H9 (cell line): Measurements from ENCODE around the gene DHCR7. TPM values are rescaled to one million over a fixed set of nuclear protein-coding genes. Genes with fewer than 3 reads are reported as not detected.

Source experiments
- DNase-seq: peaks from one replicate; pipeline ENCODE4 v3.0.0-alpha.2; 2017
- H2AFZ ChIP-seq: one replicate; pipeline ENCODE4 v1.6.1; 2013; ENCODE audit warnings: mild to moderate bottlenecking, low read length, control low read depth, moderate library complexity
- H2AK5ac ChIP-seq: 2 replicates; pipeline ENCODE4 v1.6.1; 2013; ENCODE audit warnings: low read length, control low read depth, mixed read lengths; ENCODE audit not compliant: insufficient read length
- H2BK120ac ChIP-seq: one replicate; pipeline ENCODE4 v1.6.1; 2013; ENCODE audit warnings: low read depth, mild to moderate bottlenecking, low read length, control low read depth, inconsistent platforms; ENCODE audit not compliant: poor library complexity, severe bottlenecking
- H2BK12ac ChIP-seq: 2 replicates; pipeline ENCODE4 v1.6.1; 2013; ENCODE audit warnings: low read length, control low read depth, mixed read lengths, low read depth; ENCODE audit not compliant: insufficient read length
- H2BK15ac ChIP-seq: 2 replicates; pipeline ENCODE4 v1.6.1; 2013; ENCODE audit warnings: low read depth, low read length, control low read depth
- H2BK20ac ChIP-seq: one replicate; pipeline ENCODE4 v1.6.1; 2013; ENCODE audit warnings: low read depth, mild to moderate bottlenecking, low read length, control low read depth, inconsistent platforms; ENCODE audit not compliant: poor library complexity, severe bottlenecking
- H2BK5ac ChIP-seq: 2 replicates; pipeline ENCODE4 v1.6.1; 2013; ENCODE audit warnings: low read length, control low read depth, mixed read lengths; ENCODE audit not compliant: insufficient read length
- H3K14ac ChIP-seq: 2 replicates; pipeline ENCODE4 v1.6.1; 2013; ENCODE audit warnings: low read length, control low read depth; ENCODE audit not compliant: insufficient read depth
- H3K18ac ChIP-seq: 2 replicates; pipeline ENCODE4 v1.6.1; 2013; ENCODE audit warnings: low read depth, mild to moderate bottlenecking, mixed read lengths, low read length, control low read depth; ENCODE audit not compliant: insufficient read length
- H3K23ac ChIP-seq: 2 replicates; pipeline ENCODE4 v1.6.1; 2013; ENCODE audit warnings: low read length, control low read depth, mixed read lengths, low read depth; ENCODE audit not compliant: insufficient read length
- H3K23me2 ChIP-seq: 2 replicates; pipeline ENCODE4 v1.6.1; 2013; ENCODE audit warnings: low read depth, mild to moderate bottlenecking, mixed read lengths, low read length, control low read depth; ENCODE audit not compliant: insufficient read length, poor library complexity, severe bottlenecking
- H3K27ac ChIP-seq: 2 replicates; pipeline ENCODE4 v1.5.1; 2013; ENCODE audit warnings: low read length, control low read depth, mixed read lengths, low read depth; ENCODE audit not compliant: insufficient read length
- H3K27me3 ChIP-seq: 2 replicates; pipeline ENCODE4 v1.6.1; 2013; ENCODE audit warnings: low read length, control low read depth, inconsistent platforms; ENCODE audit not compliant: insufficient read depth
- H3K4ac ChIP-seq: 2 replicates; pipeline ENCODE4 v1.6.1; 2013; ENCODE audit warnings: low read depth, mild to moderate bottlenecking, control low read depth, inconsistent platforms, low read length, moderate library complexity
- H3K4me1 ChIP-seq: 2 replicates; pipeline ENCODE4 v1.6.1; 2013; ENCODE audit warnings: low read length, control low read depth, inconsistent platforms; ENCODE audit not compliant: insufficient read depth
- H3K4me2 ChIP-seq: 2 replicates; pipeline ENCODE4 v1.6.1; 2013; ENCODE audit warnings: low read length, control low read depth, mixed read lengths; ENCODE audit not compliant: insufficient read length, insufficient read depth
- H3K56ac ChIP-seq: 2 replicates; pipeline ENCODE4 v1.6.1; 2013; ENCODE audit warnings: low read depth, mild to moderate bottlenecking, mixed read lengths, low read length, control low read depth; ENCODE audit not compliant: insufficient read length
- H3K79me1 ChIP-seq: 2 replicates; pipeline ENCODE4 v1.6.1; 2013; ENCODE audit warnings: low read depth, mild to moderate bottlenecking, moderate library complexity, low read length, control low read depth, inconsistent platforms; ENCODE audit not compliant: insufficient read depth, poor library complexity, severe bottlenecking
- H3K79me2 ChIP-seq: 2 replicates; pipeline ENCODE4 v1.6.1; 2013; ENCODE audit warnings: low read length, control low read depth, inconsistent platforms; ENCODE audit not compliant: insufficient read depth
- H3K9ac ChIP-seq: 2 replicates; pipeline ENCODE4 v1.6.1; 2013; ENCODE audit warnings: low read length, control low read depth, mixed read lengths; ENCODE audit not compliant: insufficient read length; ENCODE audit errors: extremely low read depth
- H3K9me3 ChIP-seq: one replicate; pipeline ENCODE4 v1.6.1; 2013; ENCODE audit warnings: low read depth, low read length, inconsistent platforms; ENCODE audit not compliant: control insufficient read depth
- H3T11ph ChIP-seq: one replicate; pipeline ENCODE4 v1.6.1; 2013; ENCODE audit warnings: mild to moderate bottlenecking, low read length, control low read depth, inconsistent platforms
- H4K20me1 ChIP-seq: one replicate; pipeline ENCODE4 v1.6.1; 2013; ENCODE audit not compliant: control insufficient read depth, insufficient read length, insufficient read depth
- H4K5ac ChIP-seq: 2 replicates; pipeline ENCODE4 v1.6.1; 2013; ENCODE audit warnings: low read depth, mild to moderate bottlenecking, mixed read lengths, low read length, control low read depth; ENCODE audit not compliant: insufficient read length
- H4K8ac ChIP-seq: replicated peaks from 2 replicates; pipeline ENCODE4 v1.6.1; 2013; ENCODE audit warnings: low read length, control low read depth, mixed read lengths, low read depth; ENCODE audit not compliant: insufficient read length
- H4K91ac ChIP-seq: 2 replicates; pipeline ENCODE4 v1.6.1; 2013; ENCODE audit warnings: low read depth, mild to moderate bottlenecking, moderate library complexity, mixed read lengths, low read length, control low read depth; ENCODE audit not compliant: insufficient read length
- H3K27ac Mint-ChIP-seq, 3 experiments: 2 replicates in 2 of 3; 3 replicates in 1 of 3; pipeline ENCODE4 v1.8.0; 2020 to 2021; ENCODE audit warnings: mixed read lengths in 3 of 3, mild to moderate bottlenecking in 1 of 3, moderate library complexity in 1 of 3
- H3K27me3 Mint-ChIP-seq: 2 replicates; pipeline ENCODE4 v1.8.0; 2021; ENCODE audit warnings: low read depth, mild to moderate bottlenecking, moderate library complexity, mixed read lengths
- H3K36me3 Mint-ChIP-seq, 3 experiments: 2 replicates in 2 of 3; 3 replicates in 1 of 3; pipeline ENCODE4 v1.8.0; 2020 to 2021; ENCODE audit warnings: low read depth in 3 of 3, mixed read lengths in 3 of 3; ENCODE audit not compliant: insufficient read depth in 1 of 3
- H3K4me1 Mint-ChIP-seq, 2 experiments: 2 replicates each; pipeline ENCODE4 v1.8.0; 2020; ENCODE audit warnings: mixed read lengths in 2 of 2
- H3K4me3 Mint-ChIP-seq, 2 experiments: 2 replicates in 1 of 2; 3 replicates in 1 of 2; pipeline ENCODE4 v1.8.0; 2020 to 2021; ENCODE audit warnings: mild to moderate bottlenecking in 2 of 2, mixed read lengths in 2 of 2, moderate library complexity in 1 of 2
- H3K9me3 Mint-ChIP-seq, 2 experiments: 2 replicates in 1 of 2; 3 replicates in 1 of 2; pipeline ENCODE4 v1.8.0; 2020; ENCODE audit warnings: mild to moderate bottlenecking in 2 of 2, mixed read lengths in 2 of 2, moderate library complexity in 1 of 2
- CTCF ChIP-seq: fragments of 200-600 bp; sonication (generic); conservative IDR thresholded peaks from 3 replicates; pipeline ENCODE4 v1.8.0; 2021; ENCODE audit warnings: antibody characterized with exemption, mild to moderate bottlenecking
- WGBS: extraction: QIAGEN DNeasy Blood & Tissue Kit; methylation state at CpG from one replicate; pipeline ENCODE4 v1.1.7; 2013; ENCODE audit warnings: missing lambda C conversion rate, low lambda C conversion rate, mixed read lengths; ENCODE audit not compliant: insufficient read length; ENCODE audit errors: extremely low coverage; 5-methylcytosine and 5-hydroxymethylcytosine counted together
- total RNA-seq: library from RNA; stranded (reverse); gene quantifications from 2 replicates; pipeline ENCODE4 v1.2.1, GENCODE V29; 2021

Gene DHCR7
- total RNA-seq, 1 experiment from 2014 or later: 124 TPM

- DNase-seq: no peak
- Histone ChIP-seq H2BK15ac (no peak overlapping the region), H4K20me1 (no peaks in the 10 kb centered on the region), H2BK5ac (no peak overlapping the region), H3K27me3 (no peaks in the 10 kb centered on the region), H3K23me2 (no peaks in the 10 kb centered on the region), H3K4me2 (no peak overlapping the region), H3K4ac (no peak overlapping the region), H2AFZ (no peak overlapping the region), H3K23ac (no peak overlapping the region), H3K4me1 (no peaks in the 10 kb centered on the region), H3K18ac (no peak overlapping the region), H3K9me3 (peaks cover 16% of the 10 kb centered on the region), H4K8ac (no peak overlapping the region), H2BK12ac (no peak overlapping the region), H3K79me2 (no peaks in the 10 kb centered on the region), H2BK120ac (no peak overlapping the region), H3K14ac (no peak overlapping the region), H3K56ac (no peak overlapping the region), H3K27ac (no peak overlapping the region), H4K91ac (no peak overlapping the region), H2BK20ac (no peak overlapping the region), H3K9ac (no peak overlapping the region), H3K79me1 (no peaks in the 10 kb centered on the region), H2AK5ac (no peak overlapping the region), H3T11ph (no peak overlapping the region), H4K5ac (no peak overlapping the region)
- no peak for TF ChIP-seq CTCF
- Mint-ChIP-seq H3K27me3 (no peaks in the 10 kb centered on the region), H3K4me3 (no peak overlapping the region), H3K9me3 (peaks cover 17 to 21% of the 10 kb centered on the region in 2 experiments), H3K36me3 (peaks cover 30 to 65% (median 49%) of the 10 kb centered on the region in 3 experiments; a peak in 6 of 7 replicates), H3K4me1 (peaks cover 0 to 2% of the 10 kb centered on the region in 2 experiments; a peak in 1 of 4 replicates), H3K27ac (no peak overlapping the region)
- WGBS: no CpG with 5 or more reads among the region's 6 CpGs
Observed at GRCh38 chr11:71470946-71471345, 22.8 kb upstream of the DHCR7 start.
